Smooth muscle cell (in vitro differentiated cells): ENCODE data around the gene ZNF467. TPM values are rescaled to one million over a fixed set of nuclear protein-coding genes. Genes with fewer than 3 reads are reported as not detected.

ENCODE experiments used
- DNase-seq: peaks from one replicate; lab custom pipeline; 2025; ENCODE audit not compliant: unreplicated experiment; lab: John Stamatoyannopoulos, UW
- H2AFZ ChIP-seq: fragments of 200-600 bp; sonication (generic); 2 replicates; pipeline ENCODE4 v1.6.0; 2016; ENCODE audit warnings: antibody characterized with exemption, low read depth, mild to moderate bottlenecking
- H3F3A ChIP-seq: fragments of 200-600 bp; sonication (generic); 2 replicates; pipeline ENCODE4 v1.6.0; 2017; ENCODE audit warnings: antibody characterized with exemption, low read depth
- H3K27ac ChIP-seq: fragments of 200-600 bp; sonication (generic); 2 replicates; pipeline ENCODE4 v1.5.1; 2016; ENCODE audit warnings: low read depth, mild to moderate bottlenecking
- H3K27me3 ChIP-seq: fragments of 200-600 bp; sonication (generic); 2 replicates; pipeline ENCODE4 v1.6.1; 2016; ENCODE audit warnings: low read depth, mild to moderate bottlenecking
- H3K36me3 ChIP-seq: fragments of 200-600 bp; sonication (generic); 2 replicates; pipeline ENCODE4 v1.5.1; 2016; ENCODE audit warnings: low read depth
- H3K4me1 ChIP-seq: fragments of 200-600 bp; sonication (generic); 2 replicates; pipeline ENCODE4 v1.5.1; 2016; ENCODE audit warnings: low read depth
- H3K4me2 ChIP-seq: fragments of 200-600 bp; sonication (generic); 2 replicates; pipeline ENCODE4 v1.6.0; 2016; ENCODE audit warnings: mild to moderate bottlenecking
- H3K4me3 ChIP-seq: fragments of 200-600 bp; sonication (generic); 2 replicates; pipeline ENCODE4 v1.5.1; 2016; ENCODE audit warnings: mild to moderate bottlenecking
- H3K79me2 ChIP-seq: fragments of 200-600 bp; sonication (generic); 2 replicates; pipeline ENCODE4 v1.6.0; 2016; ENCODE audit warnings: low read depth, mild to moderate bottlenecking
- H3K9ac ChIP-seq: fragments of 200-600 bp; sonication (generic); 2 replicates; pipeline ENCODE4 v1.6.0; 2016; ENCODE audit warnings: low read depth
- H3K9me3 ChIP-seq: fragments of 200-600 bp; sonication (generic); replicated peaks from 2 replicates; pipeline ENCODE4 v1.5.1; 2016; ENCODE audit warnings: low read depth
- H4K20me1 ChIP-seq: fragments of 200-600 bp; sonication (generic); 2 replicates; pipeline ENCODE4 v1.6.0; 2016; ENCODE audit warnings: low read depth
- WGBS: methylation state at CpG from one replicate; pipeline ENCODE4 v1.1.7; 2016; ENCODE audit warnings: low lambda C conversion rate; 5-methylcytosine and 5-hydroxymethylcytosine counted together
- polyA plus RNA-seq: library from polyadenylated mRNA; unstranded; fragments of >200 nt; fragmentation: Nextera tagmentation; extraction: Ambion mirVana; gene quantifications from 2 replicates; pipeline ENCODE4 v1.2.1, GENCODE V29; 2016
- total RNA-seq: library from RNA; depleted of rRNA; stranded (reverse); fragments of >200 nt; gene quantifications from 2 replicates; pipeline ENCODE4 v1.2.3, GENCODE V29; 2014
- TF ChIP-seq, protein P1 (sequence below): fragments of 200-600 bp; sonication (generic); IDR thresholded peaks from 2 replicates; pipeline ENCODE4 v1.5.1; 2017; ENCODE audit warnings: borderline replicate concordance, mild to moderate bottlenecking, antibody characterized with exemption; ENCODE audit not compliant: insufficient read depth, poor library complexity, severe bottlenecking

The ZNF467 gene
- total and polyA plus RNA-seq, 2 experiments from 2014 or later, result 2.0 to 8.2 TPM

DNA sequence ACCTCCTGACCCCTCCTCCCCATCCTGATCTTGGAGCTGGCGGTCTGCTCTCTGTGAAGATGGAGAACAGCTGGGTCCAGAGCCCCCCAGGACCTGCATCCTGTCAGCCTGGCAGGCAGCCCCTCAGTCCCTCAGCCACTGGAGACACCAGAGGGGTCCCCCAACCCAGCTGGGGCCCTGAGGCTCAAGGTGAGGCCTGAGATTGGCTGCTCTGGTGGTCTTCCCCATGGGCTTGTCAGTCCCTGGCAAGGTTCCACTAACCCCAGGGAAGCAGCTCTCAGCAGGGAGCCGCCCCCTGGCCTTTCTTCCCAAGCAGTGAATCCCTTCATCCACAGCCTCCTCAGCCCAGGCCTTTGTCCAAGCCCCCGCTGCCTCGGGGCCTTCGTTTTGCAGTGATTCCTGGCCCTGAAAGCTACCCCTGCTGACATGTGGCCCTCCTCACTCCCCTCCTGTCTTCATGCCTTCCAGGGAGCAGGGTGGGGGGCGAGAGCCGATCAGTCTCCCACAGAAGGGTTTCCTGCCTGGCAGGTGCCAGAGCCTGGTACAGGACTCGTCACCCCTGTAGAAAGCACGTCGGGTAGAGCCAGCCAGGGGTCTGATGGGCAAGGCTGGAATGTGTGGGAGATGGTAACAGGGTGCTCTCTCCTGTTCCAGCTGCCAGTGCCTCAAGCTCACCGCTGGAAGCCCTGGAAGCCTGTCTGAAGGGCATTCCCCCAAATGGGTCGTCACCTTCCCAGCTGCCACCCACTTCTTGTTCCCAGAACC is 48.5 kb downstream of the ZNF467 start:
- Histone ChIP-seq H2AFZ (no peak overlapping the region), H3K4me2 (no peak overlapping the region), H3K9ac (no peak overlapping the region), H3K79me2 (no peaks in the 10 kb centered on the region), H3K27ac (no peak overlapping the region), H3K4me3 (no peak overlapping the region), H3F3A (no peaks in the 10 kb centered on the region), H3K27me3 (no peaks in the 10 kb centered on the region), H3K9me3 (no peaks in the 10 kb centered on the region), H3K36me3 (no peaks in the 10 kb centered on the region), H4K20me1 (peaks cover 11% of the 10 kb centered on the region), H3K4me1 (no peaks in the 10 kb centered on the region)
- TF ChIP-seq, protein P1, sequence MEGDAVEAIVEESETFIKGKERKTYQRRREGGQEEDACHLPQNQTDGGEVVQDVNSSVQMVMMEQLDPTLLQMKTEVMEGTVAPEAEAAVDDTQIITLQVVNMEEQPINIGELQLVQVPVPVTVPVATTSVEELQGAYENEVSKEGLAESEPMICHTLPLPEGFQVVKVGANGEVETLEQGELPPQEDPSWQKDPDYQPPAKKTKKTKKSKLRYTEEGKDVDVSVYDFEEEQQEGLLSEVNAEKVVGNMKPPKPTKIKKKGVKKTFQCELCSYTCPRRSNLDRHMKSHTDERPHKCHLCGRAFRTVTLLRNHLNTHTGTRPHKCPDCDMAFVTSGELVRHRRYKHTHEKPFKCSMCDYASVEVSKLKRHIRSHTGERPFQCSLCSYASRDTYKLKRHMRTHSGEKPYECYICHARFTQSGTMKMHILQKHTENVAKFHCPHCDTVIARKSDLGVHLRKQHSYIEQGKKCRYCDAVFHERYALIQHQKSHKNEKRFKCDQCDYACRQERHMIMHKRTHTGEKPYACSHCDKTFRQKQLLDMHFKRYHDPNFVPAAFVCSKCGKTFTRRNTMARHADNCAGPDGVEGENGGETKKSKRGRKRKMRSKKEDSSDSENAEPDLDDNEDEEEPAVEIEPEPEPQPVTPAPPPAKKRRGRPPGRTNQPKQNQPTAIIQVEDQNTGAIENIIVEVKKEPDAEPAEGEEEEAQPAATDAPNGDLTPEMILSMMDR, result no peak
- 97% methylated on average over 12 of the region's 12 CpGs for WGBS
- DNase-seq, result no peak

DNA sequence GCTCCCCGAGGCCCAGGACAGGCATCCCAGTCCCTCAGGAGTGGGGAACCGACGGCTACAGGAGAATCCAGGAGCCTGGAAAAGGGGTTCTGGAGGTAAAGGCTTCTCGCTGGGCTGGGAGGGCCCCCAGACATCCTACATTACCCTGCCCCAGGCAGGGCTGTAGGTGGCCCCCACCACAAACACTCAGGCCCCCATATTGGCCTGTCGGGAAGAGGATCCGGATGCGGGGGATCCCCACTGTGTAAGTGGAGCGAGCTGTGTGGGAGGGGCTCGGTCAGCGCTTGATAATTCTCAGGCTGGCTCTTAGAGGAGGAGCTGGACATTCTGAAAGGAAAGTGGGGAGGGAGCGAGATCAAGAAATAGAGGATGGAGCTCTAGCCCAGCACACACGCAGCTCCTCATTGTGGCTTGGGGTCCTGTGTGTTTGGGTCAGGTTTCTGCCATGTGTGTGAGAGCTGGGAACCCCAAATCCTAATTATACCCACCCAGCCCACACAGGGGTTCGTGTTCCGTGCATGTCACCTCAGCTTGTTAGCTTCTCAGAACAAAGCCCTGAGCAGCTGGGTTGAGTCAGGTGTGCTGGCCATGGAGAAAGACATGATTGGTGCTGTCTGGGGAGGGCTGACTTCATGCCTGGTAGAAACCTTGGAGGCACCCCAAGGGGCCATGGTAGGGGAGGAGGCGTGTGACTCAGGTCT is 49.4 kb downstream of the ZNF467 start:
- Histone ChIP-seq H3K4me3 (no peak overlapping the region), H3K4me1 (no peaks in the 10 kb centered on the region), H3F3A (no peaks in the 10 kb centered on the region), H3K27ac (no peak overlapping the region), H4K20me1 (peaks cover 13% of the 10 kb centered on the region), H3K9ac (no peak overlapping the region), H3K4me2 (no peak overlapping the region), H3K27me3 (no peaks in the 10 kb centered on the region), H2AFZ (no peak overlapping the region), H3K9me3 (no peaks in the 10 kb centered on the region), H3K79me2 (no peaks in the 10 kb centered on the region), H3K36me3 (no peaks in the 10 kb centered on the region)
- no peak for DNase-seq
- 98% methylated on average over 15 of the region's 15 CpGs for WGBS
- TF ChIP-seq, protein P1, result no peak

DNA sequence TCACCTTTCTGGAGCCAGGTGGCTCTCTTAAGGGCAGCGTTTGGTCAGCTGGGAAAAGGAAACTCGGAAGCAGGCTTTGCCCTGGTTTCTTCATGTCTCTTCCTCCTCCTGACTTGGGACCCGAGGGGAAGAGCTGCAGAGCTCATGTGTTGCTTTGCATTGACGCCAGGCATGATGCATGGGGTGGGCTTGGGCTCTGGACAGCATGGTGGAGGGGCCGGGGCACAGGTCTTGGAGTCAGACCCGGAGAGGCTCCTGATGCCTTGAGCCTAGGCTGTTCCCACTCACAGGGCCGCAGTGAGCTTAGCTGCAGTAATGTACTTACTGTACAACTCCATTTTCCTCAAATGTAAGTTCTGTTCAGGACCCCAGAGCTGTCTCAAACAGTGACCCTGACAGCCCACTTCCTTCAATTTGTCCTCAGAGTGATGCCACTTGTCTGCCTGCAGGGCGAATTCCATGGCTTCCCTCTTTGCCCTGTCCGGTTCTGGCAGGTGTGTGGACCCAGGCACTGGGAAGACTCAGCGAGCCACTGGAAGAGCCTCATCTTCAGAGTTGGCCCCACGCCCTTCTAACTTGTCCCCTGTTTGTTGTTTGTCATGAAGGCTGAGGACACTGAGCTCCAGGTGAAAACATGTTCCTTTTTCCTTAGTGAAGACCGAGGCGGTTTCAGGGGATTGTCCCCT is 50.2 kb downstream of the ZNF467 start:
- Histone ChIP-seq H3K79me2 (peaks cover under 1% of the 10 kb centered on the region), H3F3A (no peaks in the 10 kb centered on the region), H3K36me3 (no peaks in the 10 kb centered on the region), H3K4me2 (no peak overlapping the region), H3K4me3 (no peak overlapping the region), H3K9ac (no peak overlapping the region), H4K20me1 (peaks cover 13% of the 10 kb centered on the region), H3K27ac (no peak overlapping the region), H3K4me1 (no peaks in the 10 kb centered on the region), H3K27me3 (no peaks in the 10 kb centered on the region), H2AFZ (no peak overlapping the region), H3K9me3 (no peaks in the 10 kb centered on the region)
- TF ChIP-seq, protein P1, result no peak
- WGBS, result 95% methylated on average over 13 of the region's 13 CpGs
- no peak for DNase-seq
